ENCODE results near the gene KDM2B.
"Not testable (repeated sequence)": the region's sequence is repeated elsewhere in the genome, so short reads cannot be mapped to it uniquely, and the experiment has no call there.

KDM2B gene

GRCh38 chr12:121580959-121581685 is at the start of gene KDM2B:
Gene KDM2B (minus strand): TSS chr12:121581023. CDS start chr12:121580911, 112 bp downstream.
- FAIRE-seq: no peak

- no peak for FAIRE-seq
These were observed 47.7 kb upstream of the KDM2B start for GRCh38 chr12:121628536-121628935.

GRCh38 chr12:121628037-121628436 is 47.2 kb upstream of the KDM2B start:
- no peak for FAIRE-seq

- no peak for FAIRE-seq
These were observed 46.2 kb upstream of the KDM2B start for GRCh38 chr12:121626853-121627640.

GRCh38 chr12:121626087-121626852 is 45.4 kb upstream of the KDM2B start, which contains the start of gene ORAI1:
Gene ORAI1 (plus strand): TSS chr12:121626530.
- FAIRE-seq: no peak

- no peak for FAIRE-seq
These were observed 39.6 kb upstream of the KDM2B start for GRCh38 chr12:121620333-121620891.

- no peak for FAIRE-seq
These were observed 37.9 kb upstream of the KDM2B start for GRCh38 chr12:121618659-121619233.

- no peak for FAIRE-seq
These were observed 34.1 kb upstream of the KDM2B start for GRCh38 chr12:121614872-121615467.

GRCh38 chr12:121613462-121613861 is 32.6 kb upstream of the KDM2B start:
- FAIRE-seq: no peak

- no peak for FAIRE-seq
These were observed 30.5 kb upstream of the KDM2B start for GRCh38 chr12:121611306-121611705.

- peak; percentile 70 for FAIRE-seq
These were observed 29.7 kb upstream of the KDM2B start for GRCh38 chr12:121610239-121611149.

GRCh38 chr12:121608301-121608700 is 27.5 kb upstream of the KDM2B start:
- FAIRE-seq: no peak

- FAIRE-seq: no peak
These were observed 22.8 kb upstream of the KDM2B start for GRCh38 chr12:121603581-121603980.

- no peak for FAIRE-seq
These were observed 21.9 kb upstream of the KDM2B start for GRCh38 chr12:121602766-121603165.

GRCh38 chr12:121600702-121601336 is 20.0 kb upstream of the KDM2B start:
- no peak for FAIRE-seq

GRCh38 chr12:121596526-121596925 is 15.7 kb upstream of the KDM2B start:
- FAIRE-seq: no peak

GRCh38 chr12:121595520-121595919 is 14.7 kb upstream of the KDM2B start:
- FAIRE-seq: no peak

- no peak for FAIRE-seq
These were observed 11.5 kb upstream of the KDM2B start for GRCh38 chr12:121592320-121592719.

- peak; percentile 21 for FAIRE-seq
These were observed 9.8 kb upstream of the KDM2B start for GRCh38 chr12:121590476-121591143.

GRCh38 chr12:121584885-121585284 is 4.1 kb upstream of the KDM2B start:
- FAIRE-seq: not testable (repeated sequence)
